Measurements from ENCODE around the gene MYL10.
"Not testable (repeated sequence)": the region's sequence is repeated elsewhere in the genome, so short reads cannot be mapped to it uniquely, and the experiment has no call there.

Gene MYL10

DNA sequence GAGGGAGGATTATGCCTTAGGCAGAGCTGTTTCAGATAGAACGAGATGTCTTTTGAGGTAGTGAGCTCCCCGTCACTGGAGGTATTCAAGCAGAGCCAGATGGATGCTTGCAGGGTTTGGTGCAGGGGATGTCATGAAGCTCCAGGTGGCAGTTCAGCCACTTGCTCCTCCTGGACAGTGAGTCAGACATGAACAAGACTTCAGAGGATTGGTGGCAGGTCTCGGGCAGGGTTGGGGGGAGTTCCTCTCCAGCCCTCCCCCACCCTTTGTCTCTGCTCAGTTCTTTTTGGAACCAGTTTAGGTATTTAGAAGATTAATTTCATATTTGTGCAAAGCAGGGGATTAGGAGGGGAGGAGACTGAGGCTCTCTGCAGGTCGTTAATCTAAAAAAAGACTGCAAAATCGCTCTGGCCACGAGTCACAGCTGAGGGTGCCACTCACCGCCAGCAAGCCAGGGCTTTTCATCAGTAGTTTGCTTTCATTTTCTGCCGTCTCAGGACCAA lies 21.5 kb upstream of the MYL10 start:
- DNase-seq, result no peak

DNA sequence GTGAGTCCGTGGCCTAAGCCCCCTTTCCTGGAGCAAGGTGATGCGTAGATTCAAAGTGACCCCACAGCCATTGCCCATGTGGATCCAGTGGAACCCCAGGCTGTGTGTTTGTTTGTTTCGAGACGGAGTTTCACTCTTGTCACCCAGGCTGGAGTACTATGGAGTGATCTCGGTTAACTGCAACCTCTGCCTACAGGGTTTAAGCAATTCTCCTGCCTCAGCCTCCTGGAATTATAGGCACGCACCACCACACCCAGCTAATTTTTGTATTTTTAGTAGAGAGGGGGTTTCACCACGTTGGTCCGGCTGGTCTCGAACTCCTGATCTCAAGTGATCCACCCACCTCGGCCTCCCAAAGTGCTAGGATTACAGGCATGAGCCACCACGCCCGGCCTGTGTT lies 18.8 kb upstream of the MYL10 start:
- not testable (repeated sequence) for DNase-seq

DNA sequence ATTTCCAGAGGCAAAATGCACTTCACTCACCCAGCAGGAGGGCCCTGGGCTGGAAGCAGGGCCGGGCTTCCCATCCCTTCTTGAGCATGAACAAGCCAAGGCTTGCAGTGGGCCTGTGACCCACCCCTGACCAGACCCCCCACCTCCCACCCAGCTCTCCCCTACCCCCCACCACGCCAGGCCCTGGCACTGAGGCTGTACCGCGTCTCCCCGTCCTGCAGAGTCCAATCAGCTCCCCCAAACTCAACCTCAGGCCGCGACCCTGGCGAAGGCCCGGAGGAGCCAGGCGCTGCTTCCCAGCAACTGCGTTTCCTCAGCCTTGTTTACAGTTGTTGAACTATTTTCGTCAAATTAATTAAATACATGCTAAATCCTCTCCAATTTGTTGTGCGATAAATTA lies 16.9 kb upstream of the MYL10 start:
- DNase-seq, result no peak

DNA sequence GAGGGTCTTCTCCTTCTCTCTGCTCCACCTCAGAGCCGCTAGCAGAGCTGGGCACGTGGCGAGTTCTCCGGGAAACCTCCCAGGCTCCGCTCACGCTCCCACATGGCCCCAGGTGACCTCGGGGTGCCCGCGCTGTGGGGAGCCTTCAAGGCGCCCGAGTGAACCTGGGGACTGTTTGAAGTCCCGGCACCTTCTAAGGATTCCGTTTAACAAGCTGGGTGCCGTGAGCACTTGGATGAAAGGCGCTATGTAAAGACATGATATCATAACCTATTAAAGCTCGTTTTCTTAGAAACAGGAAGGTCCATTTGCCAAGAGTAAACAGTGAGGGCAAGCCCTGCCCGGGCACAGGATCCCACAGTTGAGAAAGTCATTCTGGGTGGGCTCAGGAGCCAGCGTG lies 15.8 kb upstream of the MYL10 start:
- DNase-seq, result no peak

DNA sequence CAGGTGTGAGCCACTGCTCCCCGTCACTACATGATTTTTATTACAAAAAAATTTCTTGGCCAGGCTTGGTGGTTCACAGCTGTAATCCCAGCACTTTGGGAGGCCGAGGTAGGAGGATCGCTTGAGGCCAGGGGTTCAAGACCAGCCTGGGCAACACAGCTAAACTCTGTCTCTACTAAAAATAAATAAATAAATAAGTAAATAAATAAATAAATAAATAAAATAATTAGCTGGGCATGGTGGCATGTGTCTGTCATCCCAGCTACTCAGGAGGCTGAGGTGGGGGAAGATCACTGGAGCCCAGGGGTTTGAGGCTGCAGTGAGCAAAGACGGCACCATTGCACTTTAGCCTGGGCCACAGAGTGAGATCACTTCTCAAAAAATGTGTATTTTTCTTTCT lies 10.0 kb upstream of the MYL10 start:
- DNase-seq, result not testable (repeated sequence)

DNA sequence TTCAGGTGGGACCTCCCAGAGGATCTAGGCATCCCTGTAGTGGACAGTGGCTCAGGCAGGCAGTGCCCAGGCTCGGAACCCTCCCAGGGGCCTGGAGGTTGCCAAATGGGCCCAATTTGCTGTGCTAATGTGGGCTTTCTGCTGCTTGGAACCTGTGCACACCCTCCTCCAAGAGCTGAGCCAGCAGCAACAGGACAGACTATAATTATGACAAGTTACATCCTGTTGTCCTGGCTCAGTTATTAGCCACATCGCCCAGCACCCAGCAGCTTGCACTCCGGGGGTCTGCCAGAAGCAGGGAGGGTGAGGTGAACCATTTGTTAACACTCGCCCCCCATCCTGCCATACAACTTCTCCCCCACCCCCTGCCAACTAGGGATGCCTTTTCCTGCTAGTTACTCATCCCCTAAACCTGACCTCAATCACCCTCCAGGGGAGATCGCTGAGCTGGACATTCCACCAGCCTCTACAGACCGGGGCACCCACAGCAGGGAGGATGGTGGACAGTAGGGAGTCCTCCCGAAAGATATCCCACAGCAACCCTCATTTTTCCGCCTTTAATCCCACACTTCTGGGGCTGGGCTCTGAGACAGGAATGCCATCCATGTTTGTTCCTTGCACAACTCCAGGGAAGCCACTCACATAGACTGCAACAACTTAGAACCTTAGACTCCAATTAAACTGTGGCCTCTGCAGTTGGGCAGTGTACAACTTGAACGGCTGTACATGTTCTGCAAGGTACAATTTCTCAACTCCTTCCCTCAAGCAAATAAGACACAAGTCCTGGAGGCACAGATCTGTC lies 7.9 kb upstream of the MYL10 start:
- no peak for DNase-seq

DNA sequence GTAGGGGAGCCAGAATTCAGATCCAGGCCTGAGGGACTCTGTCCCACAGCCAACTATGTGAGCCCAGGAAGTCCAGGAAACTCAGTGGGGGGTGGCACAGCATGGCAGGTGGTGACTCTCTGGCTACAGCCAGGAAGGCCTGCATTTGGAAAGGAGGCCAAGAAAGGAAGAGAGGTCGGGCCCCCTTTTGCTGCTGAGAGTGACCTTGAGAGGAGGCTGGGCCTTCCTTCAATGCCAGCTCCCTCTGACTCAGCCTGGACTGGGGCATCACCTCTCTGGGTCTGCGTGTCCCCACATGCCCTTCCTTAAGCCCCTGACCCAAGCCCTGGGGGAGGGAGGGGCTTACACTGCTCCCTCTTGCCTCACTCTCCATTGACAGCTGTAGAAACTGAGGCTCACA lies 6.4 kb upstream of the MYL10 start:
- DNase-seq, result no peak

DNA sequence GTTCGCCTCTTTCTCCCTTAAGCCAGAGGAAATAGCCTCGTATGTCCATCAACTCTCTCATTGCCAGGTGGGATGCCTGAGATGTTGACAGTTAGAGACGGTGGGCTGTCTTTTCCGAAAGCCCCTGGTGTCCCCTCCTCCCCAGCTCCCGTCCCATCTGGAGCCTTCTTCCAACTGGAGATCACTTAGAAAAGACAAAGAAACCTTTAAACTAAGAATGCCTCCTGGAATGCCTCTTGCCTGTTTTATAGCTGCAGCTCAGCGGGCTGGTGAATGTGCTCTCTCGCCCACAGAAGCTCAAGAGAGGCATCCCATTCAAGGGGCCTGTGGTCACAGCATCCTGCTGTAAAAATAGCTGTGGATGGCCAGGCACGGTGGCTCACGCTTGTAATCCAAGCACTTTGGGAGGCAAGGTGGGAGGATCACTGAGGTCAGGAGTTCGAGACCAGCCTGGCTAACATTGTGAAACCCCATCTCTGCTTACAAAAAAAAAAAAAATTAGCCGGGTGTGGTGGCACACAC lies 5.2 kb upstream of the MYL10 start:
- DNase-seq, result no peak

DNA sequence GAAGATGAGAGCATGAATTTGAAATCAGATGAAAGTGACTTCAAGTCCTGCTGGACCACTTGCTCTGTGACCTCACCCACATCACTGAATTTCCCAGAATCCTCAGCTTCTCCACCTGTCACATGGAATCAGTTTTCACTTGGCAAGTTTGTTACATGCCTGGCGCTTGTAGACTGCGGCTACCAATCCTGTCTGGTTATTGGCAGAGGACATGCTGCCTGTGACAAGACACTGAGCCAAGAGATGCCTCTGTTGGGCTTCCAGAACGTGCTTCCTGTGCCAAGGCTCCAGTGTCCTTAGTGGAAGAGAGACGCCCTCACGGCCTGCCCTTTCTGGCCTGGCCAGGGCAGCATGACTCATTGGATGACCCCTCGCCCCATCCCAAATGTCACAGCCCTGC lies 4.4 kb upstream of the MYL10 start:
- no peak for DNase-seq

DNA sequence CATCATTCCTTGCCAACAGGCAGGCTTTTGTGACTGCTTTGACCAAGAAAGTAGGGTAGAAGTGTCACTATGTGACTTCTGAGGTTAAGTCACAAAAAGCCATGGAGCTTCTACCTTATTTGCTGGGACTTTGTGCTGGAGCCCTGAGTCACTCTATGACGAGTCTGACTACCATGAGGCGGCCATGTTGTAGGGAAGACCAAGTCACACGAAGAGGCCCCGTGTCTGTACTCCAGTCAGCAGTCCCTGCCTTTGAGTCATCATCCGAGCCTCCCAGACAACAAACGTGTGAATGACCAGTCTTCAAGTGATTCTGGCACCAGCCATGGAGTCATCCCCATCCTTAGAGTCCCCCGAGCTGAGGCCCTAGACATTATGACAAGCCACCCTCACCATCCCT lies 3.5 kb upstream of the MYL10 start:
- DNase-seq, result no peak

DNA sequence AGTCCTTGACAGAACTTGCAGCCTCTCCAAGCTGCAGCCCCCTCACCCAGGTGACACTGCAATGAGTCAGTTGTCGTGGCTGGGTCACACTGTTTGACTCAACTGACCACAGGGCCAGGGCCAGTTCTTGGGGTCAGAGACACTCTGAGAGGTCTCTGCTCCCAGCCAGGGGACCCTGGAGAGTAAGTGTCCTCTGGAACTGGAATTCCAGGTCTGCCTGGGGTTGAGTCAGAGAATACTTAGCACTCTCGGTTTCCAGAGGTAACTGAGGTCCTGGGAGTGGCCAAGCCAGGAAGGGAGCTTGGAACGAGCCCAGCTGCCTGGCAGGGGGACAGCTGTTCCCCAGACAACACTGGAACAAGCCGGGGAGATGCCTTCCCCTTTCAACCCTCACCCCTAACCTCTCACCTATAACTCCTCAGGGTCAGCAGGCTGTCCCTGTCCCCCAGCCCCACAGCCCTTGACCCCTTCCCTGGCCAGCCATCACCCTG lies 2.2 kb upstream of the MYL10 start:
- no peak for DNase-seq

DNA sequence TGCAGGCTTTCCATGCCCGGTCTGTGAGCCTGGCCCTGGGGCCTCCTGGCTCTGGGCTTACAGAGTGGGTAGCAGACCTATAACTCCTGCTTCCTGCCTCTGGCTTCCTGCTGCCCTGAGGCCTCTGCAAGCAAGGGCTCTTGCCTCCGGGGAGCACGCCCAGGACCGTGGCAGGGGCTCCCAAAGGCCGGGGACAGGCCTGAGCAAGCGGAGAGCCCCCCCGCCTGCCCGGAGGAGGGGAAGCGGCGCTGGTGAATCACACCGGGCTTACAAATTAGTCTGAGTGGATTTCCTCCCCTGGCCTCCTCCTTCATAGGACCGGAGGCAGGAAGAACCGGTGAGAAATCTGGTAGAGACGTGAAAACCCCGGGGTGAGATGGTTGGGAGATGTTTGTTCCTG lies 1.5 kb upstream of the MYL10 start:
- no peak for DNase-seq

DNA sequence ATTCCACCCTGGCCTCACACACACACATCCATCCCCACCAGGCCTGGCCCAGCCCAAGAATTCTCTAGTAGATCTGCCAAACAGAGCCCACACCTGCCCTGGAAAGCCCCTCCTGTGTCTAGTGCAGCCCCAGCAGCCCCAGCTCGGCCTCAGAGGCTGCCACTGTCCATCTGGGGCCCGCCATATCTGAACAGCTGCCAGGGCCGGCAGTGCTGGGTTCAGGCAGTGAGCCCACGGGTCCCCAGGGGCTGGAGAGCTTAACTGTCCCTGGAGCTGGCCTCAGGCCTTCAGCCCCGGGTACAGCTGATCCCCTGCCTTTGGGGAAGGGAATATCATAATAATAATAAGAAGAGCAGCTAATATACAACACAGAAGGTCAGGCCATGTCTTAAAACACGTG lies 574 bp downstream of the MYL10 start:
- no peak for DNase-seq

DNA sequence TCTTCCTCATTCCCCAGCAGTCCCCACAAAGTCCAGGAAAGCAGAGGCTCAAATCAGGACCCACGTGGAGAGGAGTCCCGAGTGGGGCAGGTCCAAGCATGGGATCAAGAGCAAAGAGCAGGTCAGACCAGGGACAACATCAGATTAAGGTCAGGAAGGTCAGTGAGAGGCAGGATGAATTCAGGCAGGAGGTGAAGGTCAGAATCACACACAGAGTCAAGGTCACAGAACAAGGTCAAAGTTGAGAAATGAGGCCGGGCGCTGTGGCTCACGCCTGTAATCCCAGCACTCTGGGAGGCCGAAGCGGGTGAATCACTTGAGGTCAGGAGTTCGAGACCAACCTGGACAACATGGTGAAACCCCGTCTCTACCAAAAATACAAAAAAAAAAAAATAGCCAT lies 2.3 kb downstream of the MYL10 start:
- no peak for DNase-seq

DNA sequence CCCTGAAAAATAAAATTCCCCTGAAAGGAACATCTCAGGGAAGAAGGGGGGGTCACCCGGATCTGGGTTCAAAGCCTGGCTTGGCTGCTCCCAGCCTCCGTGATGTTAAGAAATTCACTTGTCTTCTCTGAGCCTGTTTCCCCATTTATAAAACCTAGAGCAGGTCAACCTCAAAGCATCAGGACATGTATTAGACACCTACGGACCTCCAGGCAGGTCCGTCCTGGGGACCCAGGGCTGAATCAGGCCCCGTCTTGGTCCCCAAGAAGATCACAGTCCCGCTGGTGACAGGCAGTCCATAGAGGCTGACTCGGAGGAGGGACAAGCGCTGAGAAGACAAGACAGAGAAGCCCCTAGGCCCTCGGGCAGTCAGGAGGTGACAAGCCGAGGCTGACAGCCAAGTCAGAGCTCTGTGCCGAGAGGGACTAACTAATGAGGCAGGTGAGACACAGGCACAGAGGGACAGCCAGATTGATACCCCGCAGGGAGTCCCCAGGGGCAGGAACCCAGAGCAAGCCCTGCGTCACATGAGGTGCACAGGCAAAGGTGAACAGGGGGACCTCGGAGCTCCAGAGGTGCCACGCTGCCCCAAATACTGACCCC lies 2.9 kb downstream of the MYL10 start:
- DNase-seq, result no peak

DNA sequence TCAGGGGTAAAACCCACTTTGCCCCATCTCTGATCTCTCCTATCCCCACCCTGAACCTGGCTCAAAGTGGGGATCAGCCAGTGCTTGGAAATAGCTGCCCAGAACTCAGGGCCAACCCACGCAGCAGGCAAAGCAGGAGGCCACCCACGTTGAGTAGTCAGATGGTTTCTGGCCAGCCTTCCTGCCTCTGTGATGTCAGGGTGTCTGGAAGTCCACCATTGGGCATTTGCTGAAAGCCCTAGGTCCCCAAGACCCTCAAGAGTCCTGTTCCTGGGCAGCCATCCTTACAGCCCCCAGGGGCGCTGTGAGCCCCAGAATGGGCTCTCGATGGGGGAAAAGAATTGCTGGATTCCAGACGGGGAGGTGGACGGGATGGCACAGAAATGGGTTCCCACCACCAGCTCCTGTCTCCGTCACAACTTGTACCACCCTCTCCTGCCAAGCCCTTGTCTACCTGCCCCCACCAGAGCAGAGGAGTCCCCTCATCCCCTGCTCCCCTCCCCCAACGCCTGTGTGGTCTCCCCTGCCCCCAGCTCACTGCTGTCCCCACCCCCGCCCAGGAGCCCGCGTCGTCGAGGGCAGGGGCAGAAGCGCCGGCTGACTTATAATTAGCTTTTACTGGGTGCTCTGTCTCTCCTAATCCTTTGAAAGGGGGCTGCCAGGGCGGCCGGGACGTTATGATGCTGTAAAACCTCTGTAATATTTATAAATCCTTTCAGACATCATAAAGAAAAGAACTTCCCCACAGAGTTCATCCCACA lies 3.9 kb downstream of the MYL10 start:
- no peak for DNase-seq

DNA sequence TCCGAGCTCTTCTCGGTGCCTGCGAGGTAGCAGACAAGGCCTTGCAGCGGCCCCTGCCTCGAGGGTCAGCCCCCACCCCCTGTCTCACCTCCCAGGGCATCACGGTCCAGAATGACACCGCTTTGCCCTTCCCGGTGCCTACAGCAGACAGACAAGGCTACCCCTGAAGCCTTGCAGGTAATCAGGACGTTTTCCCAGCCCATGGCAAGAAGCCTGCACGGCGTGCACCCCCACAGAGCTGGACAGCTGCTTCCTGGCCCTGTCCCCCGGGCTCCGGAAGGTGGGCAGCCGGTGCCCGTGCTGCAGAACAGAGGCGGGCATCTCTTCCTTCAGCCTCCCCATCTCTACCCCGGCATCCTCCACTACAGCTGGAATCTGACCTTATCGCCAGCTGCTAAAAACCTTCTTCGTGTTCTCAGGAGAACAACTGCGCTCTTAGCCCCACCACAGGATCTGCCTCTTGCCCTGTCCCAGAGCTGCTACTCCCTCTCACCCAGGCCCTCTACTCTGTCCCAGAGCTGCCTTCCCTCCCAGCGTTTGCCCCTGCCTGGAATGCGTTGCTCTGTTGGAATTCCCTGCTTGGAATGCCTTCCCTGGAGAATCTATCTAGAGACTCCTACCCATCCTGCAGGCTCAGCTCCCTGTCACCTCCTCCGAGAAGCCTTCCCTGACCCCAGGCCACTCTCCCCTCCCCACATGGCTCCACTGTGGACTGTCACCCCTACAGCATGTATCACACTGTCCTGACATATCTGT lies 4.7 kb downstream of the MYL10 start:
- no peak for DNase-seq

DNA sequence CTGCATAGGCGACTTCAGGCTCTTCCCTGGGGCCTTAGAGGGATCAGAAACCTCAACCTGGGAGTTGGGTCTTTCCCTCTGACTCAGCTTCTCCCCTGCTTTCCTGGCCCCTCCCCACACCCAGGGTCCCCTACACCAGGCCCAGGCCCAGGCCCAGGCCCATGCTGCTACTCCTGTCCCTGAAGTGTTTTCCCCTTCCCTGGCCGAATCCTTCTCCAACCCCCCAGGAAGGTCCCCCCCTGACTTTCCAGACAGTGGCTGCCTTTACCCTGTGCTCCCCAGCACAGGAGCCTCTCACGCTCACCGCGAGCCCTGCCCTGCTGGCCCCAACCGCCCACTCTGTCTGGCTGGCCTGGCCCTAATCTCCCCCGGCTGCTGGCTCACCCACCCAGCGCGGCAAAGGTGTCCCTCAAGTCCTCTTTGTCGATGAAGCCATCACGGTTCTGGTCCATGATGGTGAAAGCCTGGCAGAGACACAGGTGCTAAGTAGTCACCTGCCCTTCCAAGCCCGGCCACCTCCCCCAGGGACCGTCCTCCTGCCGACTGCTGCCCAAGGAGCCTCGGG lies 6.4 kb downstream of the MYL10 start:
- no peak for DNase-seq

DNA sequence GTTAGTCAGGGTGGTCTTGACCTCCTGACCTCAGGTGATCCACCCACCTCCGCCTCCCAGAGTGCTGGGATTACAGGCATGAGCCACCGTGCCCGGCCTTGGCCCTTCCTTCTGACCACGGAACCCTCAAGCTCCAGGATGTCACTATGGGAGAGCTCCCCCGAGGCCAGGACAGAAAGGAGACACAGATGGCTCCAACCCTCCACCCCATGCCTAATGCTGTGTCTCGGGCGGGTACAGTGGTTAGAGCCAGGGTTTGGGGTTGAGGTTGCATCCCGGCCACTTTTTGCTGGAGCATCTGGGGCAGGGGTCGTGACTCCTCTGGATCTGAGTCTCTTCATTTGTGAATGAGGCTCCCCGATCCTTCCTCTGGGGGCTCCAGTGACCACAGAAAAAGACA lies 8.1 kb downstream of the MYL10 start:
- no peak for DNase-seq

DNA sequence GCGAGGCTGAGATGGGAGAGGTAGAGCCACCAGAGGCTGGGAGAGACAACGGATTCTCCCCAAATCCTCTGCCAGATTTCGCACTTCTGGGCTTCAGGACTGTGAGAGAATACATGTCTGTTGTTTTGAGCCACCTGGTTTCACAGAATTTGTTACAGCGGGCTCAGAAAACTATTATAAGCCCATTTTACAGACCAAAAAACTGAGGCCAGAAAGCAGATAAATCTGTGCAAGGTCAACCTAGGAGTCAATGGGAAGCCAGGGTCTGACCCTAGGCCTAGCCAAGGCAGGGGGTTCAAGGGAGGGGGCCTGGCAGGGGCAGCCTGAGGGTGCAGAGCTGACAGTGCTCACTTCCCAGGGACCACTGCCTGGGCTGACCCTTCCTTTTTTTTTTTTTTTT lies 8.7 kb downstream of the MYL10 start:
- DNase-seq, result no peak

DNA sequence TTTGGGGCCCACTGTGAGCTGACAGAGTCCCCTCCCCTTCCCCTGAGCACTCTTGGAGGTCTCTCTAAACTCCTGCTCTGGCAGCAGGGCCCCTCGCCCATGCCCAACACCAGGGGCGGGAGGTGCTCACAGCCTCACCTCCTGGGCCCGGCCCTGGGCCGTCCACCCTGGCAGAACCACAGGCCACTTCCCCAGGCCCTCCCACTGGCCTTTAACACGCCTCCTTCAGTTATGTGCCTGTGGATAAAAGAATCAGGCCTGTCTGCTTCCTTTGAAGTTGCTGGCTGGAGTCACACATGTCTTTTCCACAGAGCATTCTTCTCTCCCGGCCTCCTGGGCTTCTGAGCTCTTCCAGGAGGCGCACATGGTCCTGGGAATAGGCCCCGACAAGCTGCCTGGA lies 10.2 kb downstream of the MYL10 start:
- DNase-seq, result no peak

DNA sequence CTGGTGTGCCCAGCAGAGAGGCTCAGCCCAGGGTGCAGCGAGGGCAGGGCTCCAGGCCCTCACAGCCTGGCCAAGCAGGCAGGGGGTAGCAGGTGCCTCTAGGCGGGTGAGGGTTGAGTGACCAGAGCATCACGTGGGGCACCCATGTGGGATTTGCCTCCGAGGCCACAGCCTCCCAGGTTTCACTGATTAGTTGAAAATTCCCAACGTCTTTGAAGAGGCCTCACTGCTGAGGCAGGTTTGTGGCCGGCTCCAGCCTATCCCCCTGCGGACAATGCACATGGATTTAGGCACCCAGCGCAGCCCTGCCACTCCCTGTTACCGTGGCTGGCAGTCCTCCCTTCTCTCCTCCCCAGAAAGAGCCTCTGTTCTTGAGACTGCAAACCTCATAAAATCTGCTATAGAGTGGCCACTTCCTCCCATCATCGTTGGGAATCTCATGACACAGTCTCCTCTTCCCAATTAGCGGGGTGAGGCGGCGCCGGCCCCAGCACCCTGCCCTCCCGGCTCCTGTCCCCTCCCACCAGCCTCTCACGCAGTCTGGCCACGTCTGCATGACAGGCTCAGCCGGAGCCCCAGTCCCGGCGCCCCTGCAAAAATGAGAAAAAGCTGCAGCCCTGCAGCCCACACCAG lies 10.8 kb downstream of the MYL10 start:
- no peak for DNase-seq
